Measurements from ENCODE around the gene CCDC192. TPM values are rescaled to one million over a fixed set of nuclear protein-coding genes. Genes with fewer than 3 reads are reported as not detected.

The CCDC192 gene
- total and polyA plus RNA-seq, 2 of the 4 experiments (the other 2 are of a cell fraction) = not detected

GRCh38 chr5:127754259-127754658 is 51.1 kb downstream of the CCDC192 start:
- no CpG with 5 or more reads among the region's 4 CpGs for WGBS, 2 experiments (ENCODE audit: extremely low coverage in 2 of 2, insufficient read length in 1 of 2)
- Histone ChIP-seq H3K9ac (ENCODE audit: low read depth, low read length) (no peak overlapping the region), H2BK120ac (ENCODE audit: low read depth, low read length) (no peak overlapping the region), H2BK20ac (ENCODE audit: low read depth, low read length) (no peak overlapping the region), H3K23ac (ENCODE audit: low read depth, low read length) (no peak overlapping the region), H3K4ac (ENCODE audit: low read depth, low read length) (no peak overlapping the region), H4K8ac (ENCODE audit: low read depth in 2 of 2, low read length in 2 of 2) (no peak overlapping the region), H2BK5ac (ENCODE audit: low read depth, low read length, poor library complexity, severe bottlenecking) (peak overlapping the region; percentile 61), H3K14ac (replicated peaks; ENCODE audit: low read depth, low read length) (no peak overlapping the region), H3K27ac (ENCODE audit: insufficient read depth, low read length) (no peak overlapping the region), H3K56ac (ENCODE audit: extremely low read depth, insufficient read depth, low read length) (no peak overlapping the region), H3K4me2 (ENCODE audit: low read depth, low read length) (no peak overlapping the region; the same call in 1 of the 2 replicates), H2BK15ac (ENCODE audit: low read depth, low read length) (no peak overlapping the region), H3K18ac (ENCODE audit: low read depth, low read length) (no peak overlapping the region), H4K20me1 (ENCODE audit: insufficient read depth, low read length) (no peaks in the 10 kb centered on the region), H2AK5ac (ENCODE audit: low read depth, low read length) (no peak overlapping the region), H2AK9ac (replicated peaks; ENCODE audit: low read depth, low read length, poor library complexity) (no peak overlapping the region), H3K27me3 (ENCODE audit: control insufficient read depth, insufficient read depth, low read length) (no peaks in the 10 kb centered on the region), H3K9me1 (ENCODE audit: insufficient read depth, low read length) (0 out of 2 replicates have a peak, but pooled peaks cover 3% of the 10 kb centered on the region), H4K91ac (ENCODE audit: insufficient read depth, low read depth, low read length) (no peak overlapping the region), H2AFZ (replicated peaks; ENCODE audit: low read length, poor library complexity) (peak overlapping the region; percentile 74), H3K9me3 (ENCODE audit: control insufficient read depth, insufficient read depth, low read length) (no peaks in the 10 kb centered on the region), H3K4me1 (ENCODE audit: control insufficient read depth, insufficient read depth, low read length) (peaks cover 3% of the 10 kb centered on the region), H4K5ac (ENCODE audit: low read depth, low read length) (no peak overlapping the region), H3K4me3 (ENCODE audit: insufficient read depth, low read depth, low read length) (no peak overlapping the region), H3K79me1 (ENCODE audit: low read depth in 1 of 2, low read length in 2 of 2) (no peaks in the 10 kb centered on the region), H3K36me3 (ENCODE audit: control insufficient read depth, insufficient read depth, low read length) (no peaks in the 10 kb centered on the region)
- intact Hi-C loops (cut with micrococcal nuclease) = no loop called here
- CTCF ChIA-PET = no interaction called here
- TF ChIP-seq MAZ (IDR thresholded peaks at IDR 0.05; ENCODE audit: borderline replicate concordance, low read depth, low read length) (peak; percentile 17; the same call in 1 of the 2 replicates), USF2 (IDR thresholded peaks at IDR 0.05; ENCODE audit: low read depth, low read length) (no peak)
- POLR2A ChIA-PET (ENCODE audit: unreplicated experiment) = no interaction called here
- ATAC-seq (ENCODE audit: low read depth) = peak; percentile 87
- dilution Hi-C loops (cut with HindIII; ENCODE audit: low sequenced_read_pairs, unreplicated experiment) = no loop called here
- DNase-seq = peak; percentile 78
- BruUV-seq (replicated peaks) = no TSS peak
- in situ Hi-C loops (cut with MboI; ENCODE audit: low sequenced_read_pairs) = no loop called here

Data from IMR-90 (cell line).